Endodermal cell (in vitro differentiated cells): Measurements from ENCODE around the gene C1orf141. TPM values are rescaled to one million over a fixed set of nuclear protein-coding genes. Genes with fewer than 3 reads are reported as not detected.

Source experiments
- DNase-seq: peaks from one replicate; pipeline ENCODE4 v3.0.0-alpha.2; 2017
- H3K27ac ChIP-seq: 2 replicates; pipeline ENCODE4 v1.5.1; 2013; ENCODE audit warnings: mild to moderate bottlenecking, low read depth, low read length, moderate library complexity
- H3K27me3 ChIP-seq: 2 replicates; pipeline ENCODE4 v1.6.1; 2013; ENCODE audit warnings: mild to moderate bottlenecking, low read length, moderate library complexity; ENCODE audit not compliant: insufficient read depth, control insufficient read depth, poor library complexity, severe bottlenecking
- H3K36me3 ChIP-seq: 2 replicates; pipeline ENCODE4 v1.7.0; 2013; ENCODE audit warnings: mild to moderate bottlenecking, low read length, moderate library complexity; ENCODE audit not compliant: control insufficient read depth, insufficient read depth
- H3K4me1 ChIP-seq: one replicate; pipeline ENCODE4 v1.7.0; 2013; ENCODE audit warnings: low read length; ENCODE audit not compliant: control insufficient read depth, insufficient read depth
- H3K4me3 ChIP-seq: 2 replicates; pipeline ENCODE4 v1.5.1; 2013; ENCODE audit warnings: mild to moderate bottlenecking, low read length, moderate library complexity
- H3K9ac ChIP-seq: 2 replicates; pipeline ENCODE4 v1.6.1; 2013; ENCODE audit warnings: mild to moderate bottlenecking, low read length, moderate library complexity; ENCODE audit not compliant: poor library complexity, severe bottlenecking; ENCODE audit errors: extremely low read depth
- H3K9me3 ChIP-seq: 2 replicates; pipeline ENCODE4 v1.6.1; 2013; ENCODE audit warnings: mild to moderate bottlenecking, low read length, moderate library complexity; ENCODE audit not compliant: control insufficient read depth
- H3K27ac Mint-ChIP-seq: 2 replicates; pipeline ENCODE4 v1.8.0; 2020; ENCODE audit warnings: mixed read lengths
- H3K27me3 Mint-ChIP-seq: 2 replicates; pipeline ENCODE4 v1.8.0; 2021; ENCODE audit warnings: mild to moderate bottlenecking, mixed read lengths; ENCODE audit not compliant: insufficient read depth
- H3K36me3 Mint-ChIP-seq: 2 replicates; pipeline ENCODE4 v1.8.0; 2020; ENCODE audit warnings: low read depth, mixed read lengths
- H3K4me1 Mint-ChIP-seq: 2 replicates; pipeline ENCODE4 v1.8.0; 2020; ENCODE audit warnings: mixed read lengths
- H3K4me3 Mint-ChIP-seq: 2 replicates; pipeline ENCODE4 v1.8.0; 2020; ENCODE audit warnings: mild to moderate bottlenecking, moderate library complexity, mixed read lengths
- H3K9me3 Mint-ChIP-seq: 2 replicates; pipeline ENCODE4 v1.8.0; 2020; ENCODE audit warnings: mild to moderate bottlenecking, mixed read lengths
- CTCF ChIP-seq: fragments of 200-600 bp; sonication (generic); conservative IDR thresholded peaks from 2 replicates; pipeline ENCODE4 v1.5.0; 2021; ENCODE audit warnings: antibody characterized with exemption, mild to moderate bottlenecking
- WGBS, 2 experiments: methylation state at CpG; one replicate each; pipeline versions ENCODE4 v1.1.5 to v1.1.7; 2013; ENCODE audit warnings: missing lambda C conversion rate in 2 of 2, mixed read lengths in 1 of 2; ENCODE audit not compliant: insufficient coverage in 1 of 2, insufficient read length in 1 of 2; 5-methylcytosine and 5-hydroxymethylcytosine counted together
- total RNA-seq, 2 donors: library from RNA; stranded (reverse); fragmentation: NEBNext Ultra II Directional in 1 of 2; extraction: Animal tissue kit (Norgen Biotek cat#: 25700) in 1 of 2; gene quantifications; 2 replicates in 1 of 2; 3 replicates in 1 of 2; pipeline ENCODE4 v1.2.1, GENCODE V29; 2021

C1orf141 gene
- total RNA-seq, 2 donors from 2014 or later, result not detected

DNA sequence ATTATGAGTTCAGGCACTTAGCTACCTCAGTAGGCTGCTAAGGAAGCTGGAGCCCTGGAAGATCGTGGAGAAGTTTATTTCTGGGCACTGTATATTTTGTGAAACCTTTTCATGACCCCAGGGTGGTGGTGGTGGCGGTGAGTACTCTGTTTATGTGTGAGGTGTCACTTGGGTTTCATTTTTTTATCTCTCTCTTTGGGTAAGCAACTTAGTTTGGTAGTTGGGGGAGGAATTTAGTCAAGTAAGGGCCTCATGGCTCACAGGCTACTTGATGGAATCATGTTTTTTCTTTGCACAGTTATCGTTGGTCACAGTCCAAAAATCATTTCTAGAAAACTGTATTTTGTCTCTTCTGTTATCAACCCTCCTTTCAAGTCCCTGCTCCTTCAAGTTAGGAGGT lies 33.9 kb downstream of the C1orf141 start:
- Histone ChIP-seq H3K27me3 (no peaks in the 10 kb centered on the region), H3K4me1 (no peaks in the 10 kb centered on the region), H3K27ac (no peak overlapping the region), H3K4me3 (no peak overlapping the region), H3K36me3 (no peaks in the 10 kb centered on the region), H3K9ac (no peak overlapping the region), H3K9me3 (no peaks in the 10 kb centered on the region)
- no peak overlapping the region for H3K4me3 Mint-ChIP-seq
- no peak for DNase-seq
- 51 to 94% methylated on average over 2 to 3 of the region's 3 CpGs for WGBS, 2 experiments
- H3K4me1 Mint-ChIP-seq, result peaks cover 5% of the 10 kb centered on the region
- no peaks in the 10 kb centered on the region for H3K36me3 Mint-ChIP-seq
- H3K9me3 Mint-ChIP-seq, result no peaks in the 10 kb centered on the region
- no peak for TF ChIP-seq CTCF
- no peaks in the 10 kb centered on the region for H3K27me3 Mint-ChIP-seq
- no peak overlapping the region for H3K27ac Mint-ChIP-seq

DNA sequence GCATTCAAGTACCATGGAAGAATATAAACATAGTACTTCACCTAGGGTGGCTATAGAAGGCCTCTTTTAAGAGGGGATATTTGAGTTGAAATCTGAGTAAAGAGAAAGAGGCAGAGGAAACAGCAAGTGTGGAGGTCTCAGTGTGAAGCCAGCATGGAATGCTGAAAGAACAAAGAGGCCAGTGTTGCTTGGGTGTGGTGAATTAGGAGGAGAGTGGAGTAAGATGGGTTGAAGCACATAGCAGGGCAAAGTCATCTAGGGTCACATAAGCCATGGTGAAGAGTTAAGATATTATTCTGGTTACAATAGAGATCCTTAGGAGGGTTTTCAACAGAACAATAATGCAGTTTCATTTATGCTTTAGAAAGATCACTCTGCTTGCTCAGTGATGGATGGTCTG lies 37.5 kb downstream of the C1orf141 start:
- Histone ChIP-seq H3K4me3 (no peak overlapping the region), H3K9me3 (no peaks in the 10 kb centered on the region), H3K27ac (peak overlapping the region; percentile 25), H3K9ac (no peak overlapping the region), H3K27me3 (no peaks in the 10 kb centered on the region), H3K36me3 (no peaks in the 10 kb centered on the region), H3K4me1 (no peaks in the 10 kb centered on the region)
- TF ChIP-seq CTCF, result no peak
- Mint-ChIP-seq H3K27ac (no peak overlapping the region), H3K4me3 (no peak overlapping the region), H3K36me3 (no peaks in the 10 kb centered on the region), H3K27me3 (no peaks in the 10 kb centered on the region), H3K9me3 (no peaks in the 10 kb centered on the region), H3K4me1 (peaks cover 5% of the 10 kb centered on the region)
- peak; percentile 65 for DNase-seq

- Histone ChIP-seq H3K4me1 (no peaks in the 10 kb centered on the region), H3K27ac (no peak overlapping the region), H3K27me3 (no peaks in the 10 kb centered on the region), H3K4me3 (no peak overlapping the region), H3K9ac (no peak overlapping the region), H3K9me3 (peaks cover 11% of the 10 kb centered on the region), H3K36me3 (no peaks in the 10 kb centered on the region)
- TF ChIP-seq CTCF, result no peak
- Mint-ChIP-seq H3K27me3 (no peaks in the 10 kb centered on the region), H3K27ac (no peak overlapping the region), H3K36me3 (no peaks in the 10 kb centered on the region), H3K4me3 (no peak overlapping the region), H3K9me3 (no peaks in the 10 kb centered on the region), H3K4me1 (peaks cover 5% of the 10 kb centered on the region)
- no peak for DNase-seq
- WGBS, 2 experiments, result 89 to 98% methylated on average over 1 to 2 of the region's 2 CpGs
Measured at GRCh38 chr1:67094191-67094590, 40.6 kb downstream of the C1orf141 start.
